ENCODE data around the gene TLR6.
A peak's percentile ranks its signal among the peaks of the same experiment; 100 is the strongest.
"Not testable (repeated sequence)": the region's sequence is repeated elsewhere in the genome, so short reads cannot be mapped to it uniquely, and the experiment has no call there.

TLR6 gene

GRCh38 chr4:38785041-38785790, 71.4 kb downstream of the TLR6 start:
- no peak for DNase-seq (ENCODE audit: low read depth)

DNA sequence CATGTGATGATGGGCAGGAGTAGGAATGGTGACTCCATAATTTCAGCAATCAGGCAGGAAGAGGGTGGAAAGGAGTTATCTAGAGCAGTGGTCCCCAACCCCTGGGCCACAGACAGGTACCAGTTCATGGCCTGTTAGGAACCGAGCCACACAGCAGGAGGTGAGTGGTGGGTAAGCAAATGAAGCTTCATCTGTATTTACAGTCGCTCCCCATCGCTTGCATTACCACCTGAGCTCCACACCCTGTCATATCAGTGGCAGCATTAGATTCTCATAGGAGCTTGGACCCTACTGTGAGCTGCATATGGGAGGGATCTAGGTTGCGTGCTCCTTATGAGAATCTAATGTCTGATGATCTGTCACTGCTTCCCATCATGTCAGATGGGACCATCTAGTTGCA, 72.5 kb downstream of the TLR6 start:
- no peak for DNase-seq (ENCODE audit: low read depth)

- DNase-seq (ENCODE audit: low read depth), result no peak
These were observed 73.5 kb downstream of the TLR6 start for GRCh38 chr4:38783109-38783460.

GRCh38 chr4:38782452-38783108, 74.0 kb downstream of the TLR6 start, which contains the start of gene TLR10:
Gene TLR10, minus strand, starts transcription at chr4:38782990. Its CDS starts 7,400 bp downstream, at chr4:38775590.
- peak; percentile 20 for DNase-seq (ENCODE audit: low read depth)

GRCh38 chr4:38781854-38782261, 74.8 kb downstream of the TLR6 start:
- DNase-seq (ENCODE audit: low read depth), result no peak

GRCh38 chr4:38780833-38781484, 75.7 kb downstream of the TLR6 start:
- DNase-seq (ENCODE audit: low read depth), result no peak

- DNase-seq (ENCODE audit: low read depth), result no peak
These were observed 76.8 kb downstream of the TLR6 start for GRCh38 chr4:38779790-38780189.

- not testable (repeated sequence) for DNase-seq (ENCODE audit: low read depth)
These were observed 78.7 kb downstream of the TLR6 start for GRCh38 chr4:38777925-38778324.

GRCh38 chr4:38775326-38775725, 81.3 kb downstream of the TLR6 start:
- no peak for DNase-seq (ENCODE audit: low read depth)

DNA sequence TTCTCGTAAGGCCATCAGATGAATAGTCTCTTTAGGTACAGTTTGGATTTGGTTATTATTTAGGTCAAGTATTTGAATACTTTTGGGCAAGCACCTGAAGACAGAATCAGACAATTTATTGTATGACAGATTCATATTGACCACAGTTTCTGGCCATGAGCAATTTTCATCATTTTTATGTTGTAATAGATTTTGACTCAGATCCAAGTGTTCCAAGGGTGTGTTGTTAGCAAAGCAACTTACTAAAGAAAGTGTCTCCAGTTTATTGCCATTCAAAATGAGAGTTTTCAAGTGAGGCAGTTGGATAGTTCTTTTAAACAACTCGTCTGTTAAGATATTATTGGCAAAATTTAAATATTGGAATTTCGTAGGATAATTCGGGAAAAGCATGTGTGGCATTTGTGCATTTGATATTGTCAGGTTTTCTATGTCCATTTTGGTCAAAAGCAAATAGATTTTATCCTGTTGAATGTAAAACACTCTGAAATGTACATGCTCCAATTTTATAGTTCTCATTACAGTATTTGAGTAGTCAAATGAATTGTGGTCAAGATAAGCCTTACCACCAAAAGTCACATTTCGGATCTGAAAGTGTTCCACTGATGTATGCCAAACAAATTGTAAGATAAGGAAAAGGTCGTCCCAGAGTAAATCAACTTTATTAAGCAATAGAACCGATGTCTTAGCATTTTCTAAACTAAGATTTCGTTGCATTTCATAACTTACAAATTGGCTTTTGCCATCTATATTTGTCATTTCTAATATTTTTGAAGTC, 82.2 kb downstream of the TLR6 start:
- DNase-seq (ENCODE audit: low read depth), result no peak

All from fibroblast of the conjunctiva (primary cell).